GM23248 (cell line): ENCODE data around the gene VSX1. TPM values are rescaled to one million over a fixed set of nuclear protein-coding genes. Genes with fewer than 3 reads are reported as not detected.

Source experiments
- DNase-seq: peaks from one replicate; pipeline ENCODE4 v3.0.0-alpha.2; 2015
- H2AFZ ChIP-seq: fragments of 200-600 bp; sonication (generic); 2 replicates; pipeline ENCODE4 v1.6.1; 2016; ENCODE audit warnings: antibody characterized with exemption
- H3F3A ChIP-seq: fragments of 200-600 bp; sonication (generic); 2 replicates; pipeline ENCODE4 v1.6.1; 2016; ENCODE audit warnings: mild to moderate bottlenecking, antibody characterized with exemption, mixed run types; ENCODE audit not compliant: insufficient read depth
- H3K27ac ChIP-seq: fragments of 200-600 bp; sonication (generic); 2 replicates; pipeline ENCODE4 v1.5.1; 2016; ENCODE audit warnings: mild to moderate bottlenecking
- H3K27me3 ChIP-seq: fragments of 200-600 bp; sonication (generic); replicated peaks from 2 replicates; pipeline ENCODE4 v1.6.1; 2016; ENCODE audit warnings: mild to moderate bottlenecking; ENCODE audit not compliant: insufficient read depth
- H3K36me3 ChIP-seq: fragments of 200-600 bp; sonication (generic); 2 replicates; pipeline ENCODE4 v1.6.1; 2016; ENCODE audit warnings: low read depth, mild to moderate bottlenecking
- H3K4me1 ChIP-seq: fragments of 200-600 bp; sonication (generic); 2 replicates; pipeline ENCODE4 v1.6.1; 2016; ENCODE audit warnings: mild to moderate bottlenecking; ENCODE audit not compliant: insufficient read depth
- H3K4me2 ChIP-seq: fragments of 200-600 bp; sonication (generic); one replicate; pipeline ENCODE4 v1.6.1; 2016; ENCODE audit warnings: mild to moderate bottlenecking; ENCODE audit not compliant: unreplicated experiment
- H3K4me3 ChIP-seq: fragments of 200-600 bp; sonication (generic); 2 replicates; pipeline ENCODE4 v1.5.1; 2016; ENCODE audit warnings: mild to moderate bottlenecking
- H3K79me2 ChIP-seq: fragments of 200-600 bp; sonication (generic); 2 replicates; pipeline ENCODE4 v1.6.1; 2016; ENCODE audit warnings: mild to moderate bottlenecking; ENCODE audit not compliant: insufficient read depth
- H3K9ac ChIP-seq: fragments of 200-600 bp; sonication (generic); 2 replicates; pipeline ENCODE4 v1.6.1; 2016; ENCODE audit warnings: mild to moderate bottlenecking
- H3K9me2 ChIP-seq: fragments of 200-600 bp; sonication (generic); 2 replicates; pipeline ENCODE4 v1.6.1; 2016; ENCODE audit warnings: mixed run types, mild to moderate bottlenecking, moderate library complexity; ENCODE audit not compliant: insufficient read depth
- H3K9me3 ChIP-seq: fragments of 200-600 bp; sonication (generic); one replicate; pipeline ENCODE4 v1.6.1; 2017; ENCODE audit warnings: low read depth
- H4K20me1 ChIP-seq: fragments of 200-600 bp; sonication (generic); 2 replicates; pipeline ENCODE4 v1.6.0; 2016; ENCODE audit not compliant: insufficient read depth
- EZH2 ChIP-seq: fragments of 200-600 bp; sonication (generic); IDR thresholded peaks from 2 replicates; pipeline ENCODE4 v1.6.1; 2018; ENCODE audit warnings: antibody characterized with exemption, mild to moderate bottlenecking; ENCODE audit not compliant: insufficient read depth, poor library complexity, severe bottlenecking
- EZH2phosphoT487 ChIP-seq: fragments of 200-600 bp; sonication (generic); IDR thresholded peaks from 2 replicates; pipeline ENCODE4 v1.6.1; 2018; ENCODE audit warnings: antibody characterized with exemption, moderate library complexity, mild to moderate bottlenecking, low read depth; ENCODE audit not compliant: insufficient read depth
- WGBS, 2 experiments: methylation state at CpG; one replicate each; pipeline ENCODE4 v1.1.6; 2015 to 2017; ENCODE audit warnings: low lambda C conversion rate in 2 of 2, low coverage in 1 of 2; ENCODE audit errors: missing lambda C conversion rate in 2 of 2; 5-methylcytosine and 5-hydroxymethylcytosine counted together
- in situ Hi-C: fragments of 300-500 bp; cut with MboI; formaldehyde crosslinking; loops from 2 replicates; pipeline ENCODE4 v1.15.0; 2020
- polyA plus RNA-seq: library from polyadenylated mRNA; unstranded; fragments of >200 nt; fragmentation: Nextera tagmentation; extraction: Ambion mirVana; gene quantifications from 2 replicates; pipeline ENCODE4 v1.2.1, GENCODE V29; 2016
- total RNA-seq: library from RNA; depleted of rRNA; stranded (reverse); fragments of >200 nt; shearing (Covaris generic); gene quantifications from 2 replicates; pipeline ENCODE4 v1.2.3, GENCODE V29; 2014

VSX1 gene
- total and polyA plus RNA-seq, 2 experiments from 2014 or later, result not detected

DNA sequence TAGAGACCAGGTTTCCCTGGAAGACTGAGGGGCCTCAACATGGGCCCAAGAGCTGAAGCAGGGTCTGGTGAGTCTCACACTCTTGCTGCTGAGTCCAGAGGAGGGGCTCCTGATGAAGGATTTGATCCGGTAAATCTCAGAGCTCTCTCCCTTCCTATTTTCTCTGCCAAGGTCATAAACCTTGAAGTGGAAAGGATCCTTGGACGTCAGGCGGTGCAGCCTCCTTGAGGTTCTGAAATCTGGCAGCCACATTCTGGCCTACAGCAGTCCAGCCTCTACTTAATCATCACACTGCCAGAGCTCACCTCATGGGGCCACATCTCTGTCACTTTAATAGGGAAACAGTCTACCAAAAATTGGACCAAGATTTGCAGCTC is 48.0 kb downstream of the VSX1 start:
- Histone ChIP-seq H3K9ac (no peak overlapping the region), H3K4me1 (0 out of 2 replicates have a peak, but pooled peaks cover under 1% of the 10 kb centered on the region), H3K36me3 (no peaks in the 10 kb centered on the region), H3K27ac (no peak overlapping the region), H3K4me3 (no peak overlapping the region), H3K4me2 (no peak overlapping the region), H3K27me3 (no peaks in the 10 kb centered on the region), H3F3A (peaks cover 2% of the 10 kb centered on the region; the same call in 1 of the 2 replicates), H3K9me3 (no peaks in the 10 kb centered on the region), H3K79me2 (no peaks in the 10 kb centered on the region), H4K20me1 (no peaks in the 10 kb centered on the region), H2AFZ (no peak overlapping the region), H3K9me2 (no peaks in the 10 kb centered on the region)
- DNase-seq, result no peak
- in situ Hi-C loops, result no loop called here
- TF ChIP-seq EZH2phosphoT487, result no peak
- TF ChIP-seq EZH2, result no peak
- 64 to 69% methylated on average over 3 of the region's 3 CpGs for WGBS, 2 experiments

DNA sequence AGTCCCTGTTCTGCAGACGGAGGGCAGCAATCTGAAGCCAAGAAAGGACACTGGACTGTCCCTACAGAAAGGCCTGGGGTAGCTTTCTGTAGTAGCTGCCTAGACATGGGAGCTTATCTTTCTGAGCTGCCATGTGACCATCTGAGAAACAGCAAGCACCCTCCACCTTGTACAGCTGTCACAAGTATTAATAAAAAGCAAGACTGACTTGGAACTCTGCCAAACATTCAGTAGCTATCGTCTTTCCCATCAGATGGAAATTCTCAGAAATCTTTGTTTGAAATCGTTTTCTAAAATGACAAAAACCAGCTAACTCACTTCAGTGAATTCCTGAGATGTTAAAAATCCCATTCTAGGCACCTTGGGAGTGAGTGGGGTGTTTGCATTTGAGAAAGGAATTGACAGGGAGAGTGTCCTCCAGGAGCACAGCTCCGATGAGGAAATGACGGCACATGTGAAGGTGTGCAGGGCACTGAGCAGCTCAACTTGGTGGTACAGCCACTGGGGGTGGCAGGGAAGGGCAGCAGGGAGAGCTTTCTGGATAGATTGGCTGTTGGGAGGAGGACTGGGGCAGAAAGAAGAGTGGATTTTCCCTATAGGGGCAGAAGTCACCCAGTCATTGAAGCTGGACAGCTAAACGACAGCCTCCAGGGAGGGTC is 48.5 kb downstream of the VSX1 start:
- no peaks in the 10 kb centered on the region for H3K79me2 ChIP-seq
- H4K20me1 ChIP-seq, result no peaks in the 10 kb centered on the region
- H2AFZ ChIP-seq, result no peak overlapping the region
- no peak overlapping the region for H3K27ac ChIP-seq
- TF ChIP-seq EZH2, result no peak
- no peak for TF ChIP-seq EZH2phosphoT487
- H3K4me2 ChIP-seq, result no peak overlapping the region
- no peaks in the 10 kb centered on the region for H3K9me3 ChIP-seq
- no peak overlapping the region for H3K9ac ChIP-seq
- no peaks in the 10 kb centered on the region for H3K36me3 ChIP-seq
- H3K4me1 ChIP-seq, result no peaks in the 10 kb centered on the region
- in situ Hi-C loops, result no loop called here
- no peak overlapping the region for H3K4me3 ChIP-seq
- H3K9me2 ChIP-seq, result no peaks in the 10 kb centered on the region
- 54 to 63% methylated on average over 6 of the region's 6 CpGs for WGBS, 2 experiments
- H3K27me3 ChIP-seq, result no peaks in the 10 kb centered on the region
- no peaks in the 10 kb centered on the region for H3F3A ChIP-seq
- no peak for DNase-seq

DNA sequence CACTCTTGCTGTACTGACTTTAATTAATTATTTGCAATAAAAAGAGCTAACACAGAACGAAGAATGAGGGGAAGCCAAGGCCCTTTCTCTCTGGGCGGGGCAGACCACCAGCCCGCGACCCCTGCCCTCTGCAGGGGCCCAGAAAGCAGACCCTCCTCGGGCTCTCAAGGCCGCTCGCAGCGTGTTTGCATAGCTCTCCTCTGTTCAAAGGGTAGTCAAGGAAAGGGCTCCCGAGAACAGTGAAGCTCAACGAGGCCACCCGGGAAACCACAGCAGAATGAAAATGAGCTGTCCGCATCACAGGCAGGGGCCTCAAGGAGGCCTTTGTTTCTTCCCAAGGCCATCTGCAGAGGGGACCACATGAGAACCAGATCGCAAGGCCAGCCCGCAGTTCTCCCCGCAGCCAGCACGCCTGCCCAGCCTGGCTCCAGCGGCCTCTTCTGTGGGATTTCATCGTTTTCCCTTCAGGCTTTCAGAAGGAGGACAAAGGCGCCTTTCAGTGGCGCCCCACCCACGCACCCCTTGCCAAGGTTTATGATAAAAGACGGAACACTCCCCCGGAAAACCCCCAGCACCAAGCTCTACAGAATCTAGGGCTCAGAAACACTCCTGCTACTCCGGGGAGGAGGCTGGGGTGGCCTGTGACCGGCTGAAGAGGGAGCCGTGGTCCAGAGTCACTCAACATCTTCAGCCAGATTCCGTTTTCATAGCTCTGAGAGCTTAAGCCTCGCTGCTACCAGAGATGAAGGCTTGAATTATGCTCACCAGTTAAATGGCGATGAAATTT is 49.3 kb downstream of the VSX1 start:
- H3K4me3 ChIP-seq, result no peak overlapping the region
- no peaks in the 10 kb centered on the region for H3K4me1 ChIP-seq
- TF ChIP-seq EZH2 (no peak), EZH2phosphoT487 (no peak)
- H3K27me3 ChIP-seq, result no peaks in the 10 kb centered on the region
- H3K9me3 ChIP-seq, result no peaks in the 10 kb centered on the region
- no peaks in the 10 kb centered on the region for H3K79me2 ChIP-seq
- in situ Hi-C loops, result no loop called here
- H3K4me2 ChIP-seq, result no peak overlapping the region
- H3K36me3 ChIP-seq, result no peaks in the 10 kb centered on the region
- no peak for DNase-seq
- H4K20me1 ChIP-seq, result no peaks in the 10 kb centered on the region
- no peak overlapping the region for H3K9ac ChIP-seq
- H2AFZ ChIP-seq, result no peak overlapping the region
- H3F3A ChIP-seq, result no peaks in the 10 kb centered on the region
- 86 to 87% methylated on average over 27 to 29 of the region's 29 CpGs for WGBS, 2 experiments
- H3K27ac ChIP-seq, result no peak overlapping the region
- no peaks in the 10 kb centered on the region for H3K9me2 ChIP-seq

DNA sequence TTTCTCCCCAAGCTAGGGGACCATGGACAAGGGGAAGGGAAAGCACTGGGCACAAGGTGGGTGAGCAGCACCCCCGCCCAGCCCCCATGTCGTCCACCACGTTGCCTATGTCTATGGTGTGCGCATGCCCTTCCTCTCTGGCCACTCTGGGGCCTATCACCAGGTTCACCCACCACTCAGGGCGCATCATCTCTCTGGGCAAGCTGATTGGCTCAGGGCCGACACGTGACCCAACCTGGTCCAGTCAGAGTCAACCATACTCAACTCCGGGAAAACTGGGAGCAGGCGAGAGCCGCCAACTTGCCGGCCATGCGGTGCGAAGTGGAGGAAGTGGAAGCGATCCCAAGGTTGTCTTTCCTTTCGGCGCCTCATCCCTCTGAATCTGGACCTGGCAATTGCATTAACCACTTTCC is 49.9 kb downstream of the VSX1 start:
- Histone ChIP-seq H3K79me2 (no peaks in the 10 kb centered on the region), H3K4me3 (no peak overlapping the region), H4K20me1 (no peaks in the 10 kb centered on the region), H3K36me3 (no peaks in the 10 kb centered on the region), H3K4me1 (no peaks in the 10 kb centered on the region), H2AFZ (no peak overlapping the region), H3F3A (no peaks in the 10 kb centered on the region), H3K9me3 (no peaks in the 10 kb centered on the region), H3K27me3 (no peaks in the 10 kb centered on the region), H3K9me2 (no peaks in the 10 kb centered on the region), H3K27ac (no peak overlapping the region), H3K9ac (no peak overlapping the region), H3K4me2 (no peak overlapping the region)
- TF ChIP-seq EZH2 (no peak), EZH2phosphoT487 (no peak)
- in situ Hi-C loops, result no loop called here
- no peak for DNase-seq
- WGBS, 2 experiments, result 93 to 98% methylated on average over 15 to 16 of the region's 16 CpGs
